Lower leg skin (tissue), 4 donors: ENCODE data around the gene SPTB. TPM values are rescaled to one million over a fixed set of nuclear protein-coding genes. Genes with fewer than 3 reads are reported as not detected.
"Not testable (repeated sequence)": the region's sequence is repeated elsewhere in the genome, so short reads cannot be mapped to it uniquely, and the experiment has no call there.

Experiments
- DNase-seq, 2 donors: peaks; one replicate each; pipeline ENCODE4 v3.0.0-alpha.2; 2019; ENCODE audit warnings: low spot score in 2 of 2
- H3K4me3 ChIP-seq: fragments of 200-600 bp; sonication (generic); 2 replicates; pipeline ENCODE4 v1.5.1; 2017; ENCODE audit warnings: mild to moderate bottlenecking, low read depth; ENCODE audit not compliant: poor library complexity, severe bottlenecking
- POLR2A ChIP-seq, 2 donors: fragments of 450-650 bp; IDR thresholded peaks; one replicate each; pipeline ENCODE4 v1.6.1; 2016 to 2017; ENCODE audit warnings: antibody characterized with exemption in 2 of 2, mild to moderate bottlenecking in 1 of 2, moderate library complexity in 1 of 2
- WGBS, 2 donors: methylation state at CpG; one replicate each; pipeline ENCODE4 v1.1.5; 2018; 5-methylcytosine and 5-hydroxymethylcytosine counted together
- intact Hi-C: fragments of 100-400 bp; cut with DNase I; formaldehyde crosslinking; loops from one replicate; pipeline ENCODE4 v1.15.0; 2023; ENCODE audit warnings: low total_unique reads
- total RNA-seq, 4 donors: library from RNA; depleted of rRNA; stranded (reverse); fragments of >200 nt; gene quantifications; one replicate each; pipeline ENCODE4 v1.1.0, GENCODE V29; 2016
- TF ChIP-seq, protein P1 (sequence below), 3 donors: fragments of 450-650 bp; IDR thresholded peaks; one replicate each; pipeline ENCODE4 v1.5.1; 2016; ENCODE audit warnings: antibody characterized with exemption in 3 of 3, mild to moderate bottlenecking in 3 of 3, moderate library complexity in 2 of 3

Gene SPTB
- total RNA-seq, 4 donors from 2014 or later: 0.34 to 1.3 (median 0.92) TPM

DNA sequence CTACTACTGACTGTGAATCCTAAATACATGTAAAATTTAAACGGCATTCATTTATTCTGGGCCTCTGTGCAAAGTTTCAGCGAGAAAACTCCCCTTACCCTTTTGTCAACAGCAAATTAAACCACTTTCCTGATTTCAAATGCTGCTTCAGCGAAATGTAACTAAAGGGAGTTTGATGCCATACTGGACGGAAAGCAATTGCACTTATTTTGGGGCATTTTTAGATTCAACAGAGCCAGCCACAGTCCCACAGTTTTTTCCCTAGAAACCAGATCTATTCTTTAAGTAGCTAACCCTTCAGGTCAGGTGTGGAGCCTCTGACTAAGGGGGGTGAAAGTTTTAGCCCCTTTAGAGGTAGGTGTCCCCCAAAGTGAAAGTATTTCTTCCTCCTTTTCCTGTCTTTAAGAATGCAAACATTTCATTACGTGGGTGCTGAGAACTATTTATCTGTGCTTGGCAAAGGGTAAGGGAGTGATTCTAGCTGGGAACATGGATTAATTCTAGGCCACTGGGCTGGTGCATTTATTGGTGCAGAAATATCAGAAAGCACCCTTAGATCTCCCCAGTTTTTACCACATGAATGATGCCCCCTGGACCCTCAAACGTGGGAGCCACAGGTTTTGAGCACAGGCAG, 72.7 kb downstream of the SPTB start:
- intact Hi-C loops: no loop called here
- H3K4me3 ChIP-seq: no peak overlapping the region
- TF ChIP-seq POLR2A (IDR thresholded peaks at IDR 0.05): no peak
- TF ChIP-seq, protein P1, sequence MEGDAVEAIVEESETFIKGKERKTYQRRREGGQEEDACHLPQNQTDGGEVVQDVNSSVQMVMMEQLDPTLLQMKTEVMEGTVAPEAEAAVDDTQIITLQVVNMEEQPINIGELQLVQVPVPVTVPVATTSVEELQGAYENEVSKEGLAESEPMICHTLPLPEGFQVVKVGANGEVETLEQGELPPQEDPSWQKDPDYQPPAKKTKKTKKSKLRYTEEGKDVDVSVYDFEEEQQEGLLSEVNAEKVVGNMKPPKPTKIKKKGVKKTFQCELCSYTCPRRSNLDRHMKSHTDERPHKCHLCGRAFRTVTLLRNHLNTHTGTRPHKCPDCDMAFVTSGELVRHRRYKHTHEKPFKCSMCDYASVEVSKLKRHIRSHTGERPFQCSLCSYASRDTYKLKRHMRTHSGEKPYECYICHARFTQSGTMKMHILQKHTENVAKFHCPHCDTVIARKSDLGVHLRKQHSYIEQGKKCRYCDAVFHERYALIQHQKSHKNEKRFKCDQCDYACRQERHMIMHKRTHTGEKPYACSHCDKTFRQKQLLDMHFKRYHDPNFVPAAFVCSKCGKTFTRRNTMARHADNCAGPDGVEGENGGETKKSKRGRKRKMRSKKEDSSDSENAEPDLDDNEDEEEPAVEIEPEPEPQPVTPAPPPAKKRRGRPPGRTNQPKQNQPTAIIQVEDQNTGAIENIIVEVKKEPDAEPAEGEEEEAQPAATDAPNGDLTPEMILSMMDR (IDR thresholded peaks at IDR 0.05): no peak
- DNase-seq: no peak
- WGBS, 2 donors: 85% methylated on average over 6 of the region's 6 CpGs

DNA sequence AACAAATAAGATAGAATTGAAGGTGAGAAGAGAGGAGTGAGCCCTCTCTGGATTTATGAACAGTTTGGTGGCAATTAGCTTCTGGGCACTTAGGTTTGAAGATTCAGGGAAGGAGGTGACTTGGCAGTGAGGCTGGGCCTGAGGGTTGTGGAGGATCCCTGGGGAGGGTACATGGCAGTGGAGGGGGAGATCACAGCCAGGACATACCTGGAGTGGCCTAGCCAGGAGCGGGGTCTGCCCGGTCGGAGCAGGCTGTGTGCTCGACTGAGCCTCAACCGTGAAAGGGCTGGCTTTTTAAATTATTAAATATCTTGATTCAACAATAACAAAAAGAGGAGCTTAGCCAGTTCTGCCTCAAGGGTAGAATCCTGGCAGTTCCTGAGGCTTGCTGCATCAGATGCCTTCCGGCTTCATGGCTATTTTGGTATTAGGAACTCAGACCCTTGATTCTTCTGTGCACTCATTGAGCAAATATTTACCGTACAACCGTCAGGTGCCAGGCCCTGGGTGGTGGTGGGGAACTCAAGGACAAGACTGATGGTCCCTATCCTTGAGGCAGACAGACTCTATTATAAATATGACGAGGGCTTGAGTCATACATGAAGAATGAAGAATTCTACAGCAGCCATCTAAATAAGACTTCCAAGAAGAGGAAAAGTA, 73.4 kb downstream of the SPTB start:
- intact Hi-C loops: no loop called here
- H3K4me3 ChIP-seq: no peak overlapping the region
- TF ChIP-seq POLR2A (IDR thresholded peaks at IDR 0.05): no peak
- TF ChIP-seq, protein P1 (IDR thresholded peaks at IDR 0.05): no peak
- no peak for DNase-seq
- WGBS, 2 donors: 81 to 86% methylated on average over 9 of the region's 9 CpGs

DNA sequence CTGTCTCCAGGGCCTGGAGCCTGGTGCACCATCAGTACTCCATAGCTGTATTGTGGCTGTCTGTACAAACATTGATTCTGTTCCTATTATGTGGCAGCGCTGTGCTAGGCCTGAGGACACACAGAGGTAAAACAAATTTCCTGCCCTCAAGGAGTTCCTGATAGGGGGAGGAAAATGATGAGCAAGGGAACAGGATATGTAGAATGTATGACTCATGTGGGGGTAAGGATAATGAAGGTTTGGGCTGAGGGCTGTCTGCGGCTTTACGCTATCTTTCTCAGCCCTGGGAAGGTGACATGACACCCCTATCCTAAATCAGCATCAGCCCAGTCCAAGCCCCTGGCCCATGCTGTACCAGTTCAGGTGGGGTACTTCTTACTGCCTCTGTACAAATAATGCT, 74.1 kb downstream of the SPTB start:
- H3K4me3 ChIP-seq, intact Hi-C loops: not testable (repeated sequence)

DNA sequence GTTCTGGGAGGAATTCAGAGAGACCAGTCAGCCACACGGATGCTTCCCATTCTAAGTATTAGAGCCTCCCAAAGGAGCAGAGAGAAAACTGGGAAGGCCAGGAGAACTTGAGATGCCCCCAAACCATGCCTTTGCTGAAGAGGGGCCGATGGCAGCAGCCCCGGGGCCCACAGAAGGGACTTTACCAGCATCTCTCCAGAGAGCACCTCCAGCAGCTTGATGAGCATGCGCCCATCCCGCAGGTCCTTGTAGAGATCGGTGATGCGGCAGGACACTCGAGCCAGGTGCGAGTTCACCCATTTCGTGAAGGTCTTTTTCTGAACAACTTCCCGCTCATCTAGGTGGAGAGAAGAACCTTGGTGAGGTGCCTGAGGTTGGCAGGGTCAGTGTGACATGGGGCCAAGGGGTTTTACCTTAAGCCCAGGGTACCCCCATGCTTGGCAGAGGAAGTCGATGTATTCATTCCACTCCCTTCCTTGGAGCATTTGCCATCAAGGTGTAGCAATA, 74.9 kb downstream of the SPTB start:
- TF ChIP-seq POLR2A (IDR thresholded peaks at IDR 0.05): no peak
- TF ChIP-seq, protein P1 (IDR thresholded peaks at IDR 0.05): no peak
- 86 to 96% methylated on average over 12 of the region's 12 CpGs for WGBS, 2 donors
- intact Hi-C loops: no loop called here
- DNase-seq: no peak
- H3K4me3 ChIP-seq: no peak overlapping the region

More for the DNA sequence above, 74.1 kb downstream of the SPTB start:
- 94 to 98% methylated on average over 3 of the region's 3 CpGs for WGBS, 2 donors
- DNase-seq: not testable (repeated sequence)

DNA sequence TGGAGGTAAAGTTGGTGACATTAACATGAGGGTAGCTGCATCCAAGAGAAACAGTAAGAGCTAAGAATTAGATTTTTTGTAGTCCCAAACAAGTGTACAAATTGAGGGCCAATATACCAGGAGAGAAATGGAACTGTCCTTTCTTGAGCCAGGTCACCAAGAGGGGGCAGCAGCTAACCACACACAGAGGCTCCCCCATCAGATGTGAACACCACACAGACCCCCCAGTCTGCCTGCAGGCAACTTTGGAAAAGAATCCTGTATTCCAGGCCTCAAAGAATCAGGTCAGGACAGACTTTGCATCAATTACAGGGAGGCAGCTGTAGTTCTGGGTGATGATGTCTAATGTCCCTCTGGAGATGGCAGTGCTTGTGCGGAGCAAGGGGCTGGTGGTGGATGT, 77.9 kb downstream of the SPTB start:
- no peak overlapping the region for H3K4me3 ChIP-seq
- DNase-seq: no peak
- intact Hi-C loops: no loop called here
- 100% methylated on average over 1 of the region's 1 CpG for WGBS, 2 donors
- TF ChIP-seq, protein P1 (IDR thresholded peaks at IDR 0.05): no peak
- no peak for TF ChIP-seq POLR2A (IDR thresholded peaks at IDR 0.05)

DNA sequence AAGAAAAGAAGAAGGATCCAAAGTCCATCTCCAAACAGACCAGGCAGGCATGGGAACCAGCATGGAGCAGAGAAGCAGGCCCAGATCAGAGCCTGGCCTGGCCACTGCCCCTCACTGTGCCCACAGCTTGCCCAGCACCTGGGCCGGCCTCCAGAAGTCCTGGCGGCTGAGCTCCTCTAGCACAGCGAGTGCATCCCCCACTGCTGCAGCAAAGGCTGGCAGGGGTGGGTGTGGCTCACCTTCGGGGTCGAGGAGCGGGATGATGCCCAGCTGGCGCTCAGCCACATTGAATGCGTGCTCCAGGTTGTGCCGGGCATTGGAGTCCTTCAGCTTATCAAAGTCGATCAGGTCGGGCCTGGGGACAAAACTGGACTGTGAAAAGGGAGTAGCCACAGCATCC, 78.7 kb downstream of the SPTB start:
- TF ChIP-seq POLR2A (IDR thresholded peaks at IDR 0.05): no peak
- TF ChIP-seq, protein P1 (IDR thresholded peaks at IDR 0.05): no peak
- intact Hi-C loops: no loop called here
- WGBS, 2 donors: 86 to 89% methylated on average over 11 of the region's 11 CpGs
- no peak overlapping the region for H3K4me3 ChIP-seq
- DNase-seq: no peak
